ENCODE results near the gene SLC39A5. TPM values are rescaled to one million over a fixed set of nuclear protein-coding genes. Genes with fewer than 3 reads are reported as not detected.

SLC39A5 gene
- total and polyA plus RNA-seq, 8 donors = 0.29 to 6.6 (median 3.9) TPM; not detected in 1

DNA sequence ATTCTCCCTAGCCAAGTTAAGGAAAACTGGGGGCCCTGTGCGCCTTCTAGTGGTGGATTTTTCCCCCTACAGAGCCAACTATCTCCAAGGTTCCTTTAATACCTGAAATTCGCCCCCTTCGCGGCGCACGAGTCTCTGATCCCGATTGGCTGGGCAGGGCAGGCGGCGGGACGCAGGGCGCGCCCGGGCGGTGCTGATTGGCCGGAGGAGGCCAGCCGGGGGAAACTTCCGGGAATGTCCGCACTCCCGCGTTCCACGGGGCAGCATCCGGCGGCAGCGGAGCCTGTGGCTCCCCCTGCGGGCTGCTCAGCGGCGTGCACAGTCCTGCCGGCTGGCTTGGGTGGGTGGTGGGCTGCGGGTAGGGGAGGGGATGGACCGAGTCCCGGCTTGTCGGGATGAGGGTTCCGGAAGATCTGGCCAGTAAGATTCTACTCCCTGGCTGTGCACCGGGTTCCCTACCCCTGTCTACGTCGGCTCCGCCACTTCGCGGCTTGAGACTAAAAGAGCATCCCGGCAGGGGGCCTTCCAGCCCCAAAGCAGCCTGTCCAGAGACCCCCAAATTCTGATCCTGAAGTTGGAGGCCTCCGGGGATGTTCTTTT lies 5.6 kb upstream of the SLC39A5 start, which contains the start of gene NABP2:
NABP2 (plus strand) TSS at position 241 of the 600 bp plus-strand sequence. CDS start 515 bp downstream, outside the sequence.
- peak within 1 kb of the TSS; percentile 80 to 82 for H3K27ac ChIP-seq
- intact Hi-C loops (cut with DNase I) = no loop called here
- peaks cover 14 to 43% of the 10 kb centered on the region in 2 donors for H3K4me1 ChIP-seq
- DNase-seq (peak; percentile 95 to 98 (median 98)), ATAC-seq (peak; percentile 85)
- H3K36me3 ChIP-seq = peaks cover 0 to 11% of the 10 kb centered on the region in 2 donors
- TF ChIP-seq CTCF (IDR thresholded peaks at IDR 0.05) = peak; percentile 89 to 92
- H3K9me3 ChIP-seq = no peaks in the 10 kb centered on the region
- no peaks in the 10 kb centered on the region for H3K27me3 ChIP-seq
- H3K4me3 ChIP-seq = peak within 1 kb of the TSS; percentile 64 to 65

DNA sequence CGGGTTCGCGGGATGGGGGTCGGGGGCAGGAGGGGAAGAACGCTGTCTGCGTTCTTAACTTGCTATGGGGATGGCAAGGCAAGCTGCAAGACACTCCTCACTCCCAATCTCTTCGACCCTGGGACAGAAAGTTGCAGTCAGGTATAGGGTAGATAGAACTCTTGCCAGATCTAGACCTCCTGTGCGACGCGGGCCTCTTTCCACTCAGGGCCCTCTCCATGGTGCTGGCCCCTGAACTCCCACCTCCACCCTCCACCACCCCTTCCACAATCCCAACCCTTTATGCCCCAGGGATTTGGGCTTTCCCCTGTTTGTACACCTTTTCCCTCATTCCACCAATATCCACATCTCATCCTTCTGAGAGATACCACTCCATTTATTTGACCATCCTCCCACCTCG lies 4.9 kb upstream of the SLC39A5 start:
- peak overlapping the region in 1 of 2 donors; percentile 80 for H3K27ac ChIP-seq
- peaks cover 0 to 13% of the 10 kb centered on the region in 2 donors for H3K36me3 ChIP-seq
- TF ChIP-seq CTCF (IDR thresholded peaks at IDR 0.05) = no peak
- peaks cover 14 to 37% of the 10 kb centered on the region in 2 donors for H3K4me1 ChIP-seq
- no peak for ATAC-seq
- intact Hi-C loops (cut with DNase I) = no loop called here
- peak overlapping the region; percentile 64 to 65 for H3K4me3 ChIP-seq
- H3K27me3 ChIP-seq = no peaks in the 10 kb centered on the region
- no peaks in the 10 kb centered on the region for H3K9me3 ChIP-seq
- DNase-seq = peak in 1 of 4 donors; percentile 27

DNA sequence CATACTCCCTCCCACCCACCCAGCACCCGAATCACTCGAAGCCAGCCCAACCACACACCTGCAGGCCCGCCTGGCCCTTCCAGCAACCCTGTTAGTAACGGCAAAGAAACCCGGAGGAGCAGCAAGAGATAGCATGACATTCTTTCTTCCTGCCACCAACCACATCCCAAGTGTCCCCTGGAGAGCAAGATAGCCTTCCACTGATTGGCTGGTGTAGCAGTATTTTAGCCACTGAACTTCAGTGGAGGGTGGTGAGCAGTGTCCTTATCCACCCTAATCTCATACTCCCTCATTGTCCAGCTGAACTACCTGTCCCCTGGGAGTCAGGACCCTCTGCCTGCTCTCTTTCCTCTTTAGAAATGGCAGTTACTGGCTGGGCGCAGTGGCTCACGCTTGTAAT lies 769 bp upstream of the SLC39A5 start:
- Histone ChIP-seq H3K27me3 (no peaks in the 10 kb centered on the region), H3K9me3 (no peaks in the 10 kb centered on the region), H3K27ac (no peak overlapping the region), H3K36me3 (peaks cover 0 to 13% of the 10 kb centered on the region in 2 donors), H3K4me1 (peaks cover 0 to 9% of the 10 kb centered on the region in 2 donors), H3K4me3 (no peak overlapping the region)
- TF ChIP-seq CTCF (IDR thresholded peaks at IDR 0.05) = no peak
- ATAC-seq (no peak), DNase-seq (no peak)
- intact Hi-C loops (cut with DNase I) = no loop called here

- no peaks in the 10 kb centered on the region for H3K9me3 ChIP-seq
- no peak overlapping the region for H3K4me3 ChIP-seq
- no peak for ATAC-seq
- peaks cover 0 to 13% of the 10 kb centered on the region in 2 donors for H3K36me3 ChIP-seq
- no peak overlapping the region for H3K27ac ChIP-seq
- intact Hi-C loops (cut with DNase I) = no loop called here
- DNase-seq = no peak
- no peaks in the 10 kb centered on the region for H3K4me1 ChIP-seq
- H3K27me3 ChIP-seq = no peaks in the 10 kb centered on the region
- no peak for TF ChIP-seq CTCF (IDR thresholded peaks at IDR 0.05)
These were observed 757 bp downstream of the SLC39A5 start for GRCh38 chr12:56230432-56231183.

- H3K27me3 ChIP-seq = no peaks in the 10 kb centered on the region
- DNase-seq (peak in 1 of 4 donors; percentile 53), ATAC-seq (no peak)
- H3K4me3 ChIP-seq = no peak overlapping the region
- TF ChIP-seq CTCF (IDR thresholded peaks at IDR 0.05) = no peak
- peaks cover 0 to 15% of the 10 kb centered on the region in 2 donors for H3K36me3 ChIP-seq
- intact Hi-C loops (cut with DNase I) = no loop called here
- no peaks in the 10 kb centered on the region for H3K9me3 ChIP-seq
- no peak overlapping the region for H3K27ac ChIP-seq
- H3K4me1 ChIP-seq = no peaks in the 10 kb centered on the region
These were observed 1.3 kb downstream of the SLC39A5 start for GRCh38 chr12:56231184-56231582.

Data from left lung (tissue), 10 donors.